ENCODE data around the gene HOTAIR. TPM values are rescaled to one million over a fixed set of nuclear protein-coding genes. Genes with fewer than 3 reads are reported as not detected.
A peak's percentile ranks its signal among the peaks of the same experiment; 100 is the strongest.

Gene HOTAIR
- polyA plus RNA-seq, 1 experiment, result 11.4 TPM

DNA sequence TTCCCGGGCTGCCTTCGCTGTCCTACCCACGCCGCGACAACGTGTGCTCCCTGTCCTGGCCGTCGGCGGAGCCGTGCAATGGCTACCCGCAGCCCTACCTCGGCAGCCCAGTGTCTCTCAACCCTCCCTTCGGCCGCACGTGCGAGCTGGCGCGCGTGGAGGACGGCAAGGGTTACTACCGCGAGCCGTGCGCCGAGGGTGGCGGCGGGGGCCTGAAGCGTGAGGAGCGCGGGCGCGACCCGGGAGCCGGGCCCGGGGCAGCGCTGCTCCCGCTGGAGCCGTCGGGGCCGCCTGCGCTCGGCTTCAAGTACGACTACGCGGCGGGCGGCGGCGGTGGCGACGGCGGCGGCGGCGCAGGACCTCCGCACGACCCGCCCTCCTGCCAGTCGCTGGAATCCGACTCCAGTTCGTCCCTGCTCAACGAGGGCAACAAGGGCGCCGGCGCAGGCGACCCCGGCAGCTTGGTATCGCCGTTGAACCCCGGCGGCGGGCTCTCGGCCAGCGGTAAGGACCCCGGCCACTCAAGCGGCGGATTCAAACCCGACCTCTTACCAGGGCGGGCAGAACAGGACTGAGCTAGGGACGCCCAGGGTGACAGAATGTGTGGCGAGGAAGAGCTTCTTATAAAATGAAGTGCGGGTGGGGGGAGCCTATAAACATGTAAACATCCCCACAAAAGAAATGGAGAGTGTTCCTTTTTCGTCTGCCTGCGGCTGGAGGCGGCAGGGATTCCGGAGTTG is 19.5 kb downstream of the HOTAIR start:
- 0 out of 2 replicates have a peak overlapping the region, but pooled peaks have one; percentile 1 for H3K4me3 ChIP-seq (ENCODE audit: low read depth, low read length)
- no peak for TF ChIP-seq CTCF (IDR thresholded peaks at IDR 0.05; ENCODE audit: insufficient read depth, low read depth, low read length)
- no peak for DNase-seq (ENCODE audit: low read depth)
- CTCF ChIA-PET, result interaction anchor here (0.7 to 1.0 kb wide), 2 partner anchors 29 to 30 kb away, joined by 3 read pairs; partner anchors contain the start of gene HOXC10
- H3K27me3 ChIP-seq (ENCODE audit: control insufficient read depth, insufficient read depth, low read length), result peaks cover 55% of the 10 kb centered on the region
- POLR2A ChIA-PET, result interaction anchor here (0.7 kb wide), 1 partner anchor 15 kb away, joined by 8 read pairs; no protein-coding TSS in a partner anchor
- no peaks in the 10 kb centered on the region for H3K36me3 ChIP-seq (ENCODE audit: control insufficient read depth, insufficient read depth, low read length)

DNA sequence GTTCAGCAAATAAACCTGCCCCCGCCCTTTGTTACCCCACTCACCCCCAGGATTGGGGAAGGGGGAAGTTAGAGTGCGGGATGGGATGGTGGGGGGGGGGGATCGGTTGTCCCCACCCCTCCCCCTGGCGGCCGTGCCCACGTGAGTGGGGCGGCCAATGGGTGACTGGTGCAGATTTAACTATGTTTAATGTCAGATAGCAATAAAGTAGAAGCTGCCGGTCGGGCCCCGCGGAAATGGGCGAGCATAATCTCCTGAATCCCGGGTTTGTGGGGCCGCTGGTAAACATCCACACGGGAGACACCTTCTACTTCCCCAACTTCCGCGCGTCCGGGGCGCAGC is 20.1 kb downstream of the HOTAIR start, which contains the start of gene HOXC12:
HOXC12 (plus strand) TSS at position 210 of the 342 bp plus-strand sequence; CDS start at position 237, 27 bp downstream.
- Histone ChIP-seq H3K4me3 (ENCODE audit: low read depth, low read length) (0 out of 2 replicates have a peak within 1 kb of the TSS, but pooled peaks have one; percentile 1), H3K27me3 (ENCODE audit: control insufficient read depth, insufficient read depth, low read length) (peaks cover 60% of the 10 kb centered on the region), H3K36me3 (ENCODE audit: control insufficient read depth, insufficient read depth, low read length) (no peaks in the 10 kb centered on the region)
- POLR2A ChIA-PET, result interaction anchor here (0.7 kb wide), 1 partner anchor 14 kb away, joined by 8 read pairs; no protein-coding TSS in a partner anchor
- TF ChIP-seq CTCF (IDR thresholded peaks at IDR 0.05; ENCODE audit: insufficient read depth, low read depth, low read length), result no peak
- CTCF ChIA-PET, result interaction anchor here (0.7 kb wide), 1 partner anchor 29 kb away, joined by 3 read pairs; no protein-coding TSS in a partner anchor
- DNase-seq (ENCODE audit: low read depth), result no peak

DNA sequence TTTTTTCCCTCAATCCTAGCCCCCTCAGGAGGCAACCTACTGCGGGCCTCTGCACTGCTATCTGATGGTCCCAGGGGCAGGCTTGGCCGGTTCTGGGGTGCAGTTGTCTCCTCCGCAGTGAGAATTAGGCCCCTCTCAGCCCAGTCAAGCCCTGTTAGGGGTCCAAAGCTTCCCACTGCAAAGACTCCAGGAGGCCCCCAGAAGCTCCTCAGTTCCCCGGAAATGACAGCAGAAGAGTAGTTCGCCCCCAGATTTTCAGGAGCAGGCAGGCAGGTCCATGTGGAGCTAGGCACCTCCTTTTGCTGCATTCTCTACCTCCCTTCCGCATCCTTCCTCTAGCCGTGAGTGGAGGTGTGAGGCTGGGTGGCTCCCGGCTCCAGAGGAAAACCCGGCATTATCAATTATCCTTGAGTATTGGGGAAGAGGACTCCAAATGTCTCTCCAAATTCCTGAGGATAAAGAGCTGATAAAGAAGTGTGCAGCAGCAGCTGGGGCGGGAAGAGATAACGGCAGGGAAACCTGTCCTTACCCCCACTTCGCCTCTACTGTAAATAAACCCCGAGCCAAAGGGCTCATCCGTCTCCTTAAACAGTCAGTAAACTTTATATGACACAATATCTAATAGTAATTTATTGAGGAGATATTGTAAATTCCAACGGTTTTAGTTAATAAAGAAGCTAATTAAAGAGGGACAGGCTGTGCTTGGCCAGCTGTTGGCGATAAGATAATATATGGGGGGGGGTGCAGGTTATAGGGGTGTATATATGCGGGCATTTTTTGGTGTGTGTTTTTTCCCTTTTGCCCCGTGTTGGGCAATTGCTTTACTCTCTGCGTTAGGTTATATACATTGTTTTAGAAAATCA is 20.7 kb downstream of the HOTAIR start:
- ChIA-PET CTCF (interaction anchor here (0.7 to 0.8 kb wide), 2 partner anchors 12 to 30 kb away, joined by 3 to 4 read pairs; no protein-coding TSS in a partner anchor), POLR2A (no interaction called here)

DNA sequence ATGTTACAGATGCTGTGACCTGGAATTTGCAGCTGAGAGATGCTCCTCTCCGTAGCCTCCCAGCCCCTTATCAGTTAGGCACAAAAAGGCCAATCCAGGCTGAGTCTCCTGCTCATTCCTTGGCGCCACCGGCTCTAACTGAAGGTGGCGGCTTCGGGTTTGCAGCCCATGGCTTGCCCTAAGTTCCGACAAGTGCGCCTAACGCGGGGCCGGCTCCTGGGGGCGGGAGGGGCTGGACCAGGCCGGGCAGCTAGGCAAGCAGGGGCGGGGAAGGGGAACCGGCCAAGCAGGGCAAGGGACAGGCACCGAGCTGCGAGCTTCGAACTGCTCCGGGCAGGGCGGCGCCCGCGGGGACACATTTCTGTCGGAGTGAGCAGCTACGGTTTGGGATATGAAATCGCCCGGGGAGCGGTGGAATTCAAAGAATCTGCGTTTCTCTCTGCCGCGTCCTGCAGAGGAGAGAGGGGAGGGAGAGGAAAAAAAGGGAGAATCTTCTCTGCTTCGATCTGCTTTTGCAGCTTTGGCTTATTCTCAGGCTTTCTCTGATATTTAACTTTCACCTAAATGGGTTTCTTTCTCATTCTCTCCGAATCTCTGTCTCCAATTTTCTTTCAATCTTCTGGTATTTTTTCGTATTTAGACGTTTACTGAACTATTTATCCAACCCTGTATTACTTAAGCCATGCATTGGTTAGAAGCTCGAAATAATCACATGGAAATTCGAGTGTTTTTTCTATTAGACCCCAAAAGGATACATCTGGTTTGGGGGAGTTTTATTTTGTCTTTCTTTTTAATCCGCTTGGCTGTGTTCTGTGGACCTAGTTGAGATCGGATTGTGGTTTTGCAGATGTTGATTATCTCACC is 21.7 kb downstream of the HOTAIR start:
- CTCF ChIA-PET, result interaction anchor here (0.8 to 1.0 kb wide), 2 partner anchors 11 to 32 kb away, joined by 3 to 4 read pairs; partner anchors contain the start of gene HOXC10
- POLR2A ChIA-PET, result no interaction called here
- H3K36me3 ChIP-seq (ENCODE audit: control insufficient read depth, insufficient read depth, low read length), result no peaks in the 10 kb centered on the region
- no peak overlapping the region for H3K4me3 ChIP-seq (ENCODE audit: low read depth, low read length)
- peaks cover 62% of the 10 kb centered on the region for H3K27me3 ChIP-seq (ENCODE audit: control insufficient read depth, insufficient read depth, low read length)
- DNase-seq (ENCODE audit: low read depth), result no peak
- TF ChIP-seq CTCF (IDR thresholded peaks at IDR 0.05; ENCODE audit: insufficient read depth, low read depth, low read length), result no peak

More for the DNA sequence above, 20.7 kb downstream of the HOTAIR start:
- Histone ChIP-seq H3K36me3 (ENCODE audit: control insufficient read depth, insufficient read depth, low read length) (no peaks in the 10 kb centered on the region), H3K27me3 (ENCODE audit: control insufficient read depth, insufficient read depth, low read length) (peaks cover 63% of the 10 kb centered on the region), H3K4me3 (ENCODE audit: low read depth, low read length) (no peak overlapping the region)
- no peak for DNase-seq (ENCODE audit: low read depth)
- TF ChIP-seq CTCF (IDR thresholded peaks at IDR 0.05; ENCODE audit: insufficient read depth, low read depth, low read length), result no peak

Data from BJ (cell line).